Left hindlimb (tissue), 1 donor: ENCODE measurements around the gene PPP2R5C.

ENCODE experiments used
- DNase-seq: peaks from one replicate; pipeline ENCODE4 v3.0.0-alpha.2; 2018

PPP2R5C gene

GRCh38 chr14:101926620-101927019, 165.1 kb downstream of the PPP2R5C start:
- no peak for DNase-seq

GRCh38 chr14:101927859-101928258, 166.3 kb downstream of the PPP2R5C start:
- peak; percentile 87 for DNase-seq

- no peak for DNase-seq
Measured at GRCh38 chr14:101928415-101928841, 166.9 kb downstream of the PPP2R5C start.

GRCh38 chr14:101929096-101929495, 167.6 kb downstream of the PPP2R5C start:
- no peak for DNase-seq

- no peak for DNase-seq
Measured at GRCh38 chr14:101929946-101930345, 168.4 kb downstream of the PPP2R5C start.

- no peak for DNase-seq
Measured at GRCh38 chr14:101932673-101933072, 171.2 kb downstream of the PPP2R5C start.

GRCh38 chr14:101933209-101933608, 171.7 kb downstream of the PPP2R5C start:
- no peak for DNase-seq

GRCh38 chr14:101934601-101935150, 173.2 kb downstream of the PPP2R5C start:
- no peak for DNase-seq

GRCh38 chr14:101937926-101938767, 176.6 kb downstream of the PPP2R5C start:
- DNase-seq: no peak

GRCh38 chr14:101939646-101940170, 178.2 kb downstream of the PPP2R5C start:
- DNase-seq: no peak

- DNase-seq: no peak
Measured at GRCh38 chr14:101944451-101944850, 182.9 kb downstream of the PPP2R5C start.

GRCh38 chr14:101945171-101945570, 183.7 kb downstream of the PPP2R5C start:
- no peak for DNase-seq

- no peak for DNase-seq
Measured at GRCh38 chr14:101947577-101947903, 186.0 kb downstream of the PPP2R5C start.

GRCh38 chr14:101947904-101948665, 186.6 kb downstream of the PPP2R5C start:
- peak; percentile 100 for DNase-seq

- no peak for DNase-seq
Measured at GRCh38 chr14:101948666-101949216, 187.2 kb downstream of the PPP2R5C start.

GRCh38 chr14:101950100-101950499, 188.6 kb downstream of the PPP2R5C start:
- DNase-seq: no peak

GRCh38 chr14:101950516-101951215, 189.2 kb downstream of the PPP2R5C start:
- DNase-seq: no peak

- DNase-seq: no peak
Measured at GRCh38 chr14:101953151-101953550, 191.6 kb downstream of the PPP2R5C start.

GRCh38 chr14:101954501-101954900, 193.0 kb downstream of the PPP2R5C start:
- no peak for DNase-seq

- no peak for DNase-seq
Measured at GRCh38 chr14:101955695-101956161, 194.2 kb downstream of the PPP2R5C start.

- no peak for DNase-seq
Measured at GRCh38 chr14:101956179-101956885, 194.8 kb downstream of the PPP2R5C start.
